ENCODE measurements around the gene PRR35.

The PRR35 gene

DNA sequence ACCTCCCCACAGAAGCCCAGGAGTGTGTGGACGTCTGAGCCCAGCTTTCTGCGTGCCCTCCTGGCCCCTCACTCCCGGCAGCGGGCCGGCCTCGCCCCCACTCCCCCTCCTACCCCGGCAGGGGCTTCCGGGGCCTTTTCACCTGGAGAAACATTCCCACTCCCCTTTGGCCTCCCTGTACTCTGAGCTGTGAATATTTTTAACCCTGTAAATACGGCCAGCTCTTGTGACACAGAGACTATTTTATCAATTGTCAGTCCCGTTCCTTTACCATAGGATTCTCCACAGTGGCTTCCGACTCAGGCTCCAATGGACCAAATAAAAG lies 5.9 kb upstream of the PRR35 start:
- ATAC-seq (ENCODE audit: low read depth), result no peak
- DNase-seq (ENCODE audit: low spot score), result no peak
- no peaks in the 10 kb centered on the region for H3K9me3 ChIP-seq (ENCODE audit: severe bottlenecking)
- no peaks in the 10 kb centered on the region for H3K4me1 ChIP-seq (ENCODE audit: insufficient read depth, poor library complexity, severe bottlenecking)
- H3K27me3 ChIP-seq (ENCODE audit: insufficient read depth, poor library complexity, severe bottlenecking), result peaks cover 11% of the 10 kb centered on the region
- no peak overlapping the region for H3K4me3 ChIP-seq (ENCODE audit: severe bottlenecking)
- peaks cover 9% of the 10 kb centered on the region for H3K36me3 ChIP-seq (ENCODE audit: low read depth)
- peak overlapping the region; percentile 62 for H3K27ac ChIP-seq (ENCODE audit: poor library complexity, severe bottlenecking)
- TF ChIP-seq, protein P1, sequence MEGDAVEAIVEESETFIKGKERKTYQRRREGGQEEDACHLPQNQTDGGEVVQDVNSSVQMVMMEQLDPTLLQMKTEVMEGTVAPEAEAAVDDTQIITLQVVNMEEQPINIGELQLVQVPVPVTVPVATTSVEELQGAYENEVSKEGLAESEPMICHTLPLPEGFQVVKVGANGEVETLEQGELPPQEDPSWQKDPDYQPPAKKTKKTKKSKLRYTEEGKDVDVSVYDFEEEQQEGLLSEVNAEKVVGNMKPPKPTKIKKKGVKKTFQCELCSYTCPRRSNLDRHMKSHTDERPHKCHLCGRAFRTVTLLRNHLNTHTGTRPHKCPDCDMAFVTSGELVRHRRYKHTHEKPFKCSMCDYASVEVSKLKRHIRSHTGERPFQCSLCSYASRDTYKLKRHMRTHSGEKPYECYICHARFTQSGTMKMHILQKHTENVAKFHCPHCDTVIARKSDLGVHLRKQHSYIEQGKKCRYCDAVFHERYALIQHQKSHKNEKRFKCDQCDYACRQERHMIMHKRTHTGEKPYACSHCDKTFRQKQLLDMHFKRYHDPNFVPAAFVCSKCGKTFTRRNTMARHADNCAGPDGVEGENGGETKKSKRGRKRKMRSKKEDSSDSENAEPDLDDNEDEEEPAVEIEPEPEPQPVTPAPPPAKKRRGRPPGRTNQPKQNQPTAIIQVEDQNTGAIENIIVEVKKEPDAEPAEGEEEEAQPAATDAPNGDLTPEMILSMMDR (IDR thresholded peaks at IDR 0.05; ENCODE audit: poor library complexity, severe bottlenecking), result no peak

DNA sequence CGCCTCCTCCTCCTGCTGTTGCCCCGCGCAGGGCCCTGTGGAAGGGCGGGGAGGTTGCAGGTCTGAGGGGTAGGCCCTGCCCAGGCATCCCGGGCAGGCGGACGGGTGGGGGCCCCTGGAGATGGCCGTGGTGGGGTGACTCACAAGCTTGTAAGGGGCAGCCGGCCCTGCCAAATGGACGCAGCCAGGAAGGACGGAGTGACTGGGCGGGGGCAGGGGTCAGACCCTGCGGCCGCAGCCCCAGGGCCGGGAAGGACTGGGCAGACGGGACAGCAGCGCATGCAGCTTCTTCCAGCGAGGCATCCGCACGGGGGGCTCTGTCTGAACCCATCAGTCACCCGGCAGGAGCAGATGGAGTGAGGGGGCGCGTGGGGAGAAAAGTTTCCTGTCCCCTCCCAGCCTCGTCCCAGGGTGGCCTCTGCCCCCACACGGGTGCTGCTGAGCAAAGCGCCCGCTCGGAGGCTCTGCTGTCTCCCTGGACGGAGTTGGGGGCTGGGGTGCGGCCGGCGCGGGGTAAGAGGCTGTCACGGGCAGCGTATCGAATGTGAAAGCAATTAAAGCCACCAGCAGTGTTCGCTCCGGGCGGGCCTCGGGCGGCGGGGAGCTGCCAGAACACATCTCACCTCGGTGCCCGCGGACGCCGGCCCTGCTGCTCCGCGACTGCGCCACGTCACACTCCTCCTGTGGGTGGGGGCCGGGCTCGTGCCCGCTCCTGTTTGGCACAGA lies 5.4 kb upstream of the PRR35 start:
- no peaks in the 10 kb centered on the region for H3K4me1 ChIP-seq (ENCODE audit: insufficient read depth, poor library complexity, severe bottlenecking)
- H3K27ac ChIP-seq (ENCODE audit: poor library complexity, severe bottlenecking), result peak overlapping the region; percentile 62
- H3K36me3 ChIP-seq (ENCODE audit: low read depth), result peaks cover 9% of the 10 kb centered on the region
- ATAC-seq (ENCODE audit: low read depth), result peak; percentile 60
- TF ChIP-seq, protein P1 (IDR thresholded peaks at IDR 0.05; ENCODE audit: poor library complexity, severe bottlenecking), result no peak
- H3K27me3 ChIP-seq (ENCODE audit: insufficient read depth, poor library complexity, severe bottlenecking), result peaks cover 17% of the 10 kb centered on the region
- no peaks in the 10 kb centered on the region for H3K9me3 ChIP-seq (ENCODE audit: severe bottlenecking)
- DNase-seq (ENCODE audit: low spot score), result no peak
- H3K4me3 ChIP-seq (ENCODE audit: severe bottlenecking), result peak overlapping the region; percentile 10

DNA sequence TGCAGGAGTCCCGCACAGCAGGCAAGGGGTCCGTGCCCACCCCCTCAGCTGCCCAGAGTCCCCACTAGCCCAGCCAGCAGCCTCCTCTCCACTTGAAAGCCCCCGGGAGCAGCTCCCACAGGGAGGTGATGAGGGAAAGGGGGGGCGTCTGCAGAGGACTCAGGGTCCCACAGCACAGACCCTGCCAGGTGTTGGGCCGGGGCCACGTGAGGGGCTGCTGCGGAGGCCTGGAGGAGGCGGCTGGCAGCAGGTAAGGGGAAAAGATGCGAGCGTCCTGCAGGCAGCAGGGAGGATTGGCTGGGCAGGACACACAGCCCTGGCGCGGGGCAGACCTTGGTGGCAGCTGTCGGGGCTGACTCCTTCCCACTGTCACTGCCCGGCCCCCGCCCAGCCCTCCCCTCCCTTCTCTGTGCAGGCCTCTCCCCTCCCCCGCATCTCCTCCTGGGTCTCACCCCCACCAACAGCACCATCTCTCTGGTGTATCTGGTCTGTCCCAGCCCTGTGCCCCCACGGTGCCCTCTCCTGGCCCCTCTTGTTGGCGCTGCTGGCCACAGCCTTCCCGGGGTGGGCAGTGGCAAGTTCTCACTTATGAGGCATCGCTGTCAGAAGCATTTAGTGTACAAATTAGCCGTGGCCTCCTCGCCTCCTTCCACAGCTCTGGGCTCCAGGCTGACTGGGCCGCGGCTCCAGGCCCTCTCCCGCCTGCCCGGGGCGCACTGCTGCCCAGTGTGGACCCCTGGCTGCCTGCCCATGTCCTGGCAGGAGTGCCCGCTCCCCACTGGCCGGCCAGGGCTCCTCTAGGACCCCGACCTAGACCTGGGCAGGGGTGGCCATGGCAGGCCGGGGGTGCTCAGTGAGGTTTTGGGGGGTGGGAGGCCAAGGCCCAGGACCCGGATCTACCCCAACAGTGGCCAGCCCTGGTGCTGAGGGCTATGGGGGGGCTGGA lies 4.4 kb upstream of the PRR35 start:
- Histone ChIP-seq H3K27ac (ENCODE audit: poor library complexity, severe bottlenecking) (peak overlapping the region; percentile 62), H3K27me3 (ENCODE audit: insufficient read depth, poor library complexity, severe bottlenecking) (peaks cover 19% of the 10 kb centered on the region), H3K4me1 (ENCODE audit: insufficient read depth, poor library complexity, severe bottlenecking) (no peaks in the 10 kb centered on the region), H3K36me3 (ENCODE audit: low read depth) (peaks cover 9% of the 10 kb centered on the region), H3K4me3 (ENCODE audit: severe bottlenecking) (no peak overlapping the region), H3K9me3 (ENCODE audit: severe bottlenecking) (no peaks in the 10 kb centered on the region)
- TF ChIP-seq, protein P1 (IDR thresholded peaks at IDR 0.05; ENCODE audit: poor library complexity, severe bottlenecking), result no peak
- ATAC-seq (ENCODE audit: low read depth), result no peak
- no peak for DNase-seq (ENCODE audit: low spot score)

DNA sequence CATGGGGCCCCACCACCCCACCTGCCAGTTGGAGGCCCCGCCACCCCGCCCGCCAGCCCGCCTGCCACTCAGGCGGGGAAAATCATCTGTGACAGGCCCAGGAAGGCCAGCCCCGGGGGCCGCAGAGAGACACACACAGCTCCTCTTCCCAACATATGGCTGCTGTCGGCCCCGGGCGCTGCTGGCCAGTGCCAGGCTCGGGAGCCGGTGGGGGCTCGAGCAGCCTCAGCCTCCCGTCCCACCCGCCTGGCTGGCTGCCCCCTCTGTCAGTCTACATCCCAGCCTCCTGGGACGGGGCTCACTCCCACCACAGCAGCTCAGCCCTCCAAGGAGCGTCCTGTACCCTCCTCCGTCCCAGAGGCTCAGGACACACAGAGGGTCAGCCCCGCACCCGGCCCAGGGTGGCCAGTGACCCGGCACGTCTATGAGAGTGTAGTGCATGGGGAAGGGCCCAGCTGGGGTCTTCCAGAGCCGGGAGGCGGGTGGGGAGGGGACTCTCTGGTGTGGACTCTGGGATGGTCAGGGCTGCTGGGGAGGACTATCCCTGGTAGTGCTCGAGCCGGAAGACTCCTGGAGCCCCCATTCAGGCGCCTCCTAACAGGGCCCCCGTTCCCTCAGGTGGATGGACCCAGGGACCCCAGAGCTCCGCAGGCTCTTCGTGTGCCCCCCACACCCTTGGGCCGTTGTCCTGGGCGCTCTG lies 3.6 kb upstream of the PRR35 start:
- Histone ChIP-seq H3K27me3 (ENCODE audit: insufficient read depth, poor library complexity, severe bottlenecking) (peaks cover 28% of the 10 kb centered on the region), H3K36me3 (ENCODE audit: low read depth) (peaks cover 8% of the 10 kb centered on the region), H3K27ac (ENCODE audit: poor library complexity, severe bottlenecking) (no peak overlapping the region), H3K4me1 (ENCODE audit: insufficient read depth, poor library complexity, severe bottlenecking) (no peaks in the 10 kb centered on the region), H3K4me3 (ENCODE audit: severe bottlenecking) (no peak overlapping the region), H3K9me3 (ENCODE audit: severe bottlenecking) (no peaks in the 10 kb centered on the region)
- TF ChIP-seq, protein P1 (IDR thresholded peaks at IDR 0.05; ENCODE audit: poor library complexity, severe bottlenecking), result no peak
- DNase-seq (ENCODE audit: low spot score) (no peak), ATAC-seq (ENCODE audit: low read depth) (no peak)
